Stomach (tissue), 9 donors: Measurements from ENCODE around the gene STEAP4. TPM values are rescaled to one million over a fixed set of nuclear protein-coding genes. Genes with fewer than 3 reads are reported as not detected.

ENCODE experiments used
- DNase-seq, 2 donors: peaks; one replicate each; pipeline versions ENCODE4 v3.0.0 to v3.0.0-alpha.2; 2013 to 2019
- H3K27ac ChIP-seq, 5 donors: fragments of 200-600 bp in 4 of 5; sonication (generic) in 4 of 5; one replicate each; pipeline ENCODE4 v1.5.1; 2013 to 2019; ENCODE audit warnings: mild to moderate bottlenecking in 1 of 5, moderate library complexity in 1 of 5
- H3K27me3 ChIP-seq, 3 donors: fragments of 200-600 bp; sonication (generic); one replicate each; pipeline ENCODE4 v1.5.1; 2017 to 2019; ENCODE audit warnings: mixed run types in 1 of 3
- H3K36me3 ChIP-seq, 4 donors: fragments of 200-600 bp; sonication (generic); 1 replicate in 3 of 4; 2 replicates in 1 of 4; pipeline ENCODE4 v1.5.1; 2016 to 2019
- H3K4me1 ChIP-seq, 4 donors: fragments of 200-600 bp; sonication (generic); one replicate each; pipeline ENCODE4 v1.5.1; 2016 to 2019
- H3K4me3 ChIP-seq, 4 donors: fragments of 200-600 bp; sonication (generic) in 3 of 4; one replicate each; pipeline ENCODE4 v1.5.1; 2016 to 2019; ENCODE audit warnings: mild to moderate bottlenecking in 1 of 4
- H3K9me3 ChIP-seq, 4 donors: fragments of 200-600 bp; sonication (generic); one replicate each; pipeline ENCODE4 v1.5.1; 2016 to 2019
- CTCF ChIP-seq, 7 experiments: fragments of 450-650 bp in 4 of 7; fragments of 200-600 bp in 3 of 7; sonication (generic) in 3 of 7; IDR thresholded peaks; one replicate each; pipeline ENCODE4 v1.5.1; 2016 to 2019; ENCODE audit warnings: antibody characterized with exemption in 7 of 7, control low read depth in 2 of 7, mild to moderate bottlenecking in 1 of 7
- EP300 ChIP-seq: sonication (generic); formaldehyde crosslinking; IDR thresholded peaks from one replicate; pipeline ENCODE4 v1.6.1; 2017; ENCODE audit warnings: antibody characterized with exemption
- POLR2A ChIP-seq, 4 donors: fragments of 450-650 bp; IDR thresholded peaks; one replicate each; pipeline ENCODE4 v1.6.1; 2016; ENCODE audit warnings: antibody characterized with exemption in 4 of 4, control low read depth in 2 of 4, mild to moderate bottlenecking in 1 of 4, moderate library complexity in 1 of 4
- POLR2AphosphoS5 ChIP-seq, 3 donors: sonication (generic); formaldehyde crosslinking; IDR thresholded peaks; one replicate each; pipeline ENCODE4 v1.6.1; 2016; ENCODE audit warnings: antibody characterized with exemption in 3 of 3
- WGBS, 5 donors: extraction: QIAGEN DNeasy Blood & Tissue Kit in 3 of 5; methylation state at CpG; one replicate each; pipeline versions ENCODE4 v1.1.5 to v1.1.7; 2013 to 2018; 5-methylcytosine and 5-hydroxymethylcytosine counted together
- intact Hi-C: fragments of 100-400 bp; cut with DNase I; formaldehyde crosslinking; loops from one replicate; pipeline ENCODE4 v1.15.1; 2023; ENCODE audit warnings: low total_unique reads
- polyA plus RNA-seq, 3 donors: library from polyadenylated mRNA; stranded (reverse); fragments of 200-250 nt; gene quantifications; one replicate each; pipeline ENCODE4 v1.2.3, GENCODE V29; 2013
- total RNA-seq, 5 donors: library from RNA; depleted of rRNA; stranded (reverse); fragments of >200 nt; gene quantifications; one replicate each; pipeline versions ENCODE4 v1.1.0 to v1.2.3, GENCODE V29; 2014 to 2016
- donor health status: healthy with polysubstance abuse.
- donor health status: Bipolar disorder and iron deficiency.
- donor health status: healthy.

STEAP4 gene
- total and polyA plus RNA-seq, 8 donors: 1.5 to 14.5 (median 2.4) TPM

GRCh38 chr7:88339195-88339922 lies 32.7 kb upstream of the STEAP4 start:
- no peak for DNase-seq
- Histone ChIP-seq H3K9me3 (no peaks in the 10 kb centered on the region), H3K27me3 (no peaks in the 10 kb centered on the region), H3K4me1 (no peaks in the 10 kb centered on the region), H3K27ac (no peak overlapping the region), H3K4me3 (no peak overlapping the region), H3K36me3 (no peaks in the 10 kb centered on the region)
- TF ChIP-seq POLR2AphosphoS5 (IDR thresholded peaks at IDR 0.05): no peak
- no peak for TF ChIP-seq POLR2A (IDR thresholded peaks at IDR 0.05)
- TF ChIP-seq EP300: no peak
- TF ChIP-seq CTCF (IDR thresholded peaks at IDR 0.05): no peak
- intact Hi-C loops: no loop called here
- WGBS, 5 donors: 51 to 70% (median 59%) methylated on average over 2 of the region's 2 CpGs

GRCh38 chr7:88338503-88338902 lies 31.8 kb upstream of the STEAP4 start:
- Histone ChIP-seq H3K4me1 (no peaks in the 10 kb centered on the region), H3K4me3 (no peak overlapping the region), H3K9me3 (no peaks in the 10 kb centered on the region), H3K27ac (no peak overlapping the region), H3K27me3 (no peaks in the 10 kb centered on the region), H3K36me3 (no peaks in the 10 kb centered on the region)
- TF ChIP-seq CTCF (IDR thresholded peaks at IDR 0.05) (no peak), EP300 (no peak), POLR2AphosphoS5 (IDR thresholded peaks at IDR 0.05) (no peak), POLR2A (IDR thresholded peaks at IDR 0.05) (no peak)
- no peak for DNase-seq
- intact Hi-C loops: no loop called here
- WGBS, 5 donors: 88 to 97% (median 93%) methylated on average over 6 of the region's 6 CpGs

- intact Hi-C loops: no loop called here
- TF ChIP-seq POLR2A (IDR thresholded peaks at IDR 0.05): no peak
- TF ChIP-seq POLR2AphosphoS5 (IDR thresholded peaks at IDR 0.05): no peak
- no peak for TF ChIP-seq CTCF (IDR thresholded peaks at IDR 0.05)
- no peak for TF ChIP-seq EP300
- no peak overlapping the region for H3K27ac ChIP-seq
- H3K4me3 ChIP-seq: no peak overlapping the region
- no peaks in the 10 kb centered on the region for H3K4me1 ChIP-seq
- no peaks in the 10 kb centered on the region for H3K36me3 ChIP-seq
- no peaks in the 10 kb centered on the region for H3K9me3 ChIP-seq
- no peak for DNase-seq
- H3K27me3 ChIP-seq: no peaks in the 10 kb centered on the region
These were observed 30.9 kb upstream of the STEAP4 start for GRCh38 chr7:88337572-88337971.

GRCh38 chr7:88331322-88331721 lies 24.6 kb upstream of the STEAP4 start:
- H3K9me3 ChIP-seq: peaks cover 0 to 6% (median 0%) of the 10 kb centered on the region in 4 donors
- no peak overlapping the region for H3K27ac ChIP-seq
- peak in 1 of 2 donors; percentile 11 for DNase-seq
- intact Hi-C loops: no loop called here
- no peaks in the 10 kb centered on the region for H3K36me3 ChIP-seq
- H3K4me1 ChIP-seq: no peaks in the 10 kb centered on the region
- H3K4me3 ChIP-seq: no peak overlapping the region
- TF ChIP-seq POLR2A (IDR thresholded peaks at IDR 0.05) (no peak), CTCF (IDR thresholded peaks at IDR 0.05) (no peak), POLR2AphosphoS5 (IDR thresholded peaks at IDR 0.05) (no peak), EP300 (no peak)
- no peaks in the 10 kb centered on the region for H3K27me3 ChIP-seq
